Measurements from ENCODE around the gene RPL22L1. TPM values are rescaled to one million over a fixed set of nuclear protein-coding genes. Genes with fewer than 3 reads are reported as not detected.

Gene RPL22L1
- polyA plus RNA-seq, 1 of the 3 experiments (the other 2 are of a cell fraction), result 80.9 TPM

GRCh38 chr3:170910542-170910941 is 40.5 kb upstream of the RPL22L1 start (continued):
- no peak for TF ChIP-seq USF1 (IDR thresholded peaks at IDR 0.05; ENCODE audit: borderline replicate concordance, low read depth)
- TF ChIP-seq FOXJ3 (CRISPR knock-in tag; IDR thresholded peaks at IDR 0.05), result no peak
- no peak for TF ChIP-seq TEAD4 (IDR thresholded peaks at IDR 0.05; ENCODE audit: borderline replicate concordance, insufficient read depth)
- no peak for TF ChIP-seq ZBTB33 (IDR thresholded peaks at IDR 0.05; ENCODE audit: borderline replicate concordance, low read depth)
- no peak for TF ChIP-seq TAF1 (IDR thresholded peaks at IDR 0.05; ENCODE audit: borderline replicate concordance, low read depth, low read length)
- no peak for TF ChIP-seq RAD21 (IDR thresholded peaks at IDR 0.05; ENCODE audit: low read length)
- TF ChIP-seq JUND (IDR thresholded peaks at IDR 0.05), result no peak

- no peaks in the 10 kb centered on the region for H3F3A ChIP-seq (replicated peaks; ENCODE audit: insufficient read depth)
- peak overlapping the region; percentile 80 for H2AFZ ChIP-seq (ENCODE audit: low read depth)
- peak overlapping the region; percentile 90 for H3K4me2 ChIP-seq
- H3K9ac ChIP-seq, result no peak overlapping the region
- H3K4me1 ChIP-seq (ENCODE audit: control insufficient read depth in 1 of 2, insufficient read depth in 2 of 2, low read depth in 1 of 2, low read length in 1 of 2), result peaks cover 9 to 17% of the 10 kb centered on the region in 2 experiments; a peak in 3 of 4 replicates
- H3K79me2 ChIP-seq (ENCODE audit: insufficient read depth), result peaks cover 29% of the 10 kb centered on the region
- no peaks in the 10 kb centered on the region for H3K9me2 ChIP-seq
- H3K36me3 ChIP-seq (replicated peaks in 1 of 2; ENCODE audit: control insufficient read depth in 1 of 2, insufficient read depth in 2 of 2, low read length in 1 of 2), result peaks cover 0 to 17% of the 10 kb centered on the region in 2 experiments
- WGBS (ENCODE audit: low lambda C conversion rate), result 84% methylated on average over 10 of the region's 17 CpGs
- ChIA-PET POLR2A (interaction anchor here (2.7 kb wide), 1 partner anchor 40 kb away, joined by 17 read pairs; the partner anchor contains the start of gene RPL22L1), CTCF (interaction anchor here (1.8 to 2.2 kb wide), 2 partner anchors 52 to 97 kb away, joined by 6 to 8 read pairs; no protein-coding TSS in a partner anchor)
- H4K20me1 ChIP-seq (ENCODE audit: insufficient read depth), result no peaks in the 10 kb centered on the region
- H3K27me3 ChIP-seq (ENCODE audit: insufficient read depth), result no peaks in the 10 kb centered on the region
- peak overlapping the region; percentile 83 to 85 for H3K4me3 ChIP-seq (ENCODE audit: low read depth in 2 of 2, low read length in 1 of 2)
- TF ChIP-seq TEAD4 (IDR thresholded peaks at IDR 0.05; ENCODE audit: borderline replicate concordance, insufficient read depth) (no peak), EZH2phosphoT487 (IDR thresholded peaks at IDR 0.05; ENCODE audit: borderline replicate concordance, low read depth) (no peak), RFX5 (IDR thresholded peaks at IDR 0.05; ENCODE audit: low read length) (no peak), CTCF (IDR thresholded peaks at IDR 0.05) (no peak)
- H3K27ac ChIP-seq (ENCODE audit: low read depth in 2 of 2, low read length in 1 of 2), result peak overlapping the region in 1 of 2 experiments; percentile 73; a peak in 2 of 4 replicates
- H3K9me3 ChIP-seq, result no peaks in the 10 kb centered on the region
- DNase-seq, result no peak
Measured at GRCh38 chr3:170909129-170909903, 39.3 kb upstream of the RPL22L1 start.
